ENCODE results near the gene FKBP14.

- no peak for TF ChIP-seq CTBP1 (IDR thresholded peaks at IDR 0.05; ENCODE audit: borderline replicate concordance)
- TF ChIP-seq FOXA1 (IDR thresholded peaks at IDR 0.05), result no peak
- no peak for TF ChIP-seq TARDBP (IDR thresholded peaks at IDR 0.05)
Observed at GRCh38 chr7:30066687-30067086, 40.2 kb upstream of the FKBP14 start.

Data from HEK293T (cell line).